KMS-11 (cell line): Measurements from ENCODE around the gene RNF213.

Experiments used
- H2AFZ ChIP-seq: fragments of 200-600 bp; sonication (generic); 2 replicates; pipeline ENCODE4 v1.6.1; 2016; ENCODE audit warnings: antibody characterized with exemption, mixed run types, low read depth
- H3K27ac ChIP-seq: fragments of 200-600 bp; sonication (generic); 2 replicates; pipeline ENCODE4 v1.6.1; 2016; ENCODE audit warnings: mild to moderate bottlenecking, mixed run types
- H3K27me3 ChIP-seq: fragments of 200-600 bp; sonication (generic); 2 replicates; pipeline ENCODE4 v1.6.1; 2017; ENCODE audit warnings: mild to moderate bottlenecking, low read depth, mixed run types, moderate library complexity; ENCODE audit not compliant: insufficient read depth
- H3K36me3 ChIP-seq: fragments of 200-600 bp; sonication (generic); 2 replicates; pipeline ENCODE4 v1.6.1; 2017; ENCODE audit warnings: mild to moderate bottlenecking, mixed run types; ENCODE audit not compliant: insufficient read depth
- H3K4me1 ChIP-seq: fragments of 200-600 bp; sonication (generic); 2 replicates; pipeline ENCODE4 v1.6.1; 2016; ENCODE audit warnings: mild to moderate bottlenecking, low read depth, mixed run types; ENCODE audit not compliant: poor library complexity, severe bottlenecking
- H3K4me2 ChIP-seq: fragments of 200-600 bp; sonication (generic); 2 replicates; pipeline ENCODE4 v1.7.0; 2016; ENCODE audit warnings: mild to moderate bottlenecking, mixed run types
- H3K4me3 ChIP-seq: fragments of 200-600 bp; sonication (generic); IDR thresholded peaks from 2 replicates; pipeline ENCODE4 v1.6.1; 2017; ENCODE audit warnings: low read depth, low read length, mixed read lengths; ENCODE audit not compliant: insufficient read depth
- H3K79me2 ChIP-seq: fragments of 200-600 bp; sonication (generic); 2 replicates; pipeline ENCODE4 v1.6.1; 2016; ENCODE audit warnings: low read depth, mixed run types; ENCODE audit not compliant: insufficient read depth
- H3K9ac ChIP-seq: fragments of 200-600 bp; sonication (generic); 2 replicates; pipeline ENCODE4 v1.6.1; 2016; ENCODE audit warnings: mild to moderate bottlenecking, mixed run types
- H4K20me1 ChIP-seq: fragments of 200-600 bp; sonication (generic); 2 replicates; pipeline ENCODE4 v1.6.1; 2016; ENCODE audit warnings: mild to moderate bottlenecking, mixed run types; ENCODE audit not compliant: insufficient read depth
- CTCF ChIP-seq: fragments of 200-600 bp; sonication (generic); conservative IDR thresholded peaks from 2 replicates; pipeline ENCODE4 v1.6.1; 2017; ENCODE audit warnings: low read depth, mild to moderate bottlenecking, antibody characterized with exemption, low read length, moderate library complexity, mixed read lengths

RNF213 gene

DNA sequence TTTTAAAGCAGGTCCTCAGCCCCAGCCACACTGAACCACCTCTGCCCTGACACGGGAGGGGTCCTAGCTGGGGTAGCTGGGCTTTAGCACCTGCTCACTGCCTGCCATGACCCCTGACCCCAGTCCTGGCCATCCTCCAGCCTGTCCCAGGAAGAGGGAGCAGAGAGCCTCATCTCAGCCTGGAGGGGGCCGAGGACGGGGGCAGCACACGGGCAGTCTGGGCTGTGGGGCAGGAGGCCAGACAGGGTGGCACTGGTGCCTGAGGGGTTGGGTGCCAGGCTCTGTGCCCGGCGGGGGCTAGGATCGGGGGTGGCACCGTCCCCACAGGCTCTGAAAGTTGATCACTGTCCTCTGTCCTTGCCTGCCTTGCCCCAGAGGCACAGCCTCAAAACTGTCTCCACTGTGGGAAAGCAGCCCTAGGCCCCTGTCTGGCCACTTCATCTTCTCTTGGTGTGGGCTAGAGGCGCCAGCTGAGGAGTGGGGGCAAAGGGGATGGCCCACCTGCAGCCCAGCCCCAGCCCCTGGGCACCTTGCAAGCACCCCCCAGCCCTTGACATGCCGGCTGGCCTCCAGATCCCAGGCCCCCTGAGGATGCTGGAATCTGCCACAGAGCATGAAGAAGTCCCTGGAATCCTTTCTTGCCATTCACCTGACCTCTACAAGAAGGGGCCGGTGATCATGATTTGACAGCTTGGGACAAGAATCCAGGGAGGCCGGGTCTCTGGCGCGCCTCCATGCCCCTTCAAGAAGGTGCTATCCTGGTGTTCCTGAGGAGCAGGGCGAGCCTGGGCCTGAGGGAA is 170.0 kb downstream of the RNF213 start:
- Histone ChIP-seq H3K4me2 (no peak overlapping the region), H2AFZ (no peak overlapping the region), H4K20me1 (no peaks in the 10 kb centered on the region), H3K27me3 (peaks cover 90% of the 10 kb centered on the region), H3K36me3 (no peaks in the 10 kb centered on the region), H3K79me2 (no peaks in the 10 kb centered on the region), H3K9ac (no peak overlapping the region), H3K4me3 (no peak overlapping the region), H3K4me1 (no peaks in the 10 kb centered on the region), H3K27ac (no peak overlapping the region)
- no peak for TF ChIP-seq CTCF

- H3K9ac ChIP-seq = no peak overlapping the region
- no peak overlapping the region for H3K4me3 ChIP-seq
- no peak for TF ChIP-seq CTCF
- no peak overlapping the region for H3K4me2 ChIP-seq
- H3K27ac ChIP-seq = no peak overlapping the region
- H4K20me1 ChIP-seq = no peaks in the 10 kb centered on the region
- H3K4me1 ChIP-seq = no peaks in the 10 kb centered on the region
- peaks cover 92% of the 10 kb centered on the region for H3K27me3 ChIP-seq
- no peaks in the 10 kb centered on the region for H3K79me2 ChIP-seq
- no peak overlapping the region for H2AFZ ChIP-seq
- no peaks in the 10 kb centered on the region for H3K36me3 ChIP-seq
Measured at GRCh38 chr17:80431246-80432195, 170.9 kb downstream of the RNF213 start.

DNA sequence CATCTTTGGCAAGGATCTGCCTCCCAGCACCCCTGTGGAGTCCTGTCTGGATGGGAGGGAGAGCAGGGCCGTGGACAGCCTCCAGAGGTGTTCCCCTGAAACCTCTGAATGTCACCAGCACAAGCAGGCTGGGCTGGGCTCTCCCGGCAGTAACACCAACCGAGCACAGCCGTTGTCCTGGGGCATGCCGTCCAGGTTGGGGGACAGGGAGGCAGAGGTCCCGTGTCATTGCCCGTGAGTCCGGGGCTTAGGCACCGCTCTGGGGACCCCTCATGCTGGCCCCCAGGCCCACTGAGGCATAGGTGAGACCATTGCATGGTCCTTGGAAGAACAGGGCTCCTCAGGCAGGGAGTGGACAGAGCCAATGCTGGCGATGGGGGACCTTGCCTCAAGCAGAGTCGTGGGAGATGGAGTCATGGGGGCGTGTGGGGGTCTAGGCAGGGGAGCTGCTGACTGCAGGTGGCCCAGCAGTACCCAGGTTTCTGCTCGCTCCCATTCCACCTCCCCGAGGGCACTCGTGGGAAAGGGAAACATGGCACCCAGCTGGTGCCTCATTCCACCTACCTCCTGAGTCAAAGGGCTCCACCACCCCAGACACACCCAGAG is 171.8 kb downstream of the RNF213 start:
- H3K79me2 ChIP-seq = no peaks in the 10 kb centered on the region
- no peak overlapping the region for H3K9ac ChIP-seq
- H3K4me3 ChIP-seq = no peak overlapping the region
- no peak overlapping the region for H3K27ac ChIP-seq
- no peaks in the 10 kb centered on the region for H3K4me1 ChIP-seq
- no peaks in the 10 kb centered on the region for H3K36me3 ChIP-seq
- no peak overlapping the region for H3K4me2 ChIP-seq
- H3K27me3 ChIP-seq = peaks cover 98% of the 10 kb centered on the region
- H4K20me1 ChIP-seq = no peaks in the 10 kb centered on the region
- H2AFZ ChIP-seq = no peak overlapping the region
- TF ChIP-seq CTCF = no peak

DNA sequence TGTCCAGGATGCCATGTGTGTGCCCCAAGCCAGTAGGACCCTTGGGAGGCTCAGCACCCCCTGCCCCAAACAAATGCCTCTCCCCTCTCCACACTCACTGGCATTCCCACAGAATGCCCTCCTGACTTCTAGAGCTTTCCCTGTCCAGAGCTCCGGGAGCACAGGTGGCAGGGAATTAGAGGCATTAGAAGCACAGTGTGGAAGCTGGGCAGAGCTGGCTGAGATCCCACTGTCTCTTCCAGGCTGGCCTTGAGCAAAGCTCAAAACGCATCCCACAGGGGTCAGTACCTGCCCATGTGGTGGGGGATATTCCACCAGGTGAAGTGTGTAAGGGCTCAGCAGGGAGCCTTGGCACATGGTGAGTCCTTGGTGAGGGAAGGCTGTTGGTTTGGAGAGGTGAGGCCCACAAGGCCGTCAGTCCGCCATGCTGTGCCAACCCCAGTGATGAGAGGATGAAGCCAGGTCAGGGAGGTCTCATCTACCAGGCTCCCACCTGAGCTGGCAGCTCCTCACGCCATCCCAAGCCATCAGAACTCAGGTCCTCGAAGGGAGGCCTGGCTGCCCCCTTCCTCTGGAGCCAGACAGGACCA is 172.4 kb downstream of the RNF213 start:
- Histone ChIP-seq H3K4me1 (no peaks in the 10 kb centered on the region), H3K4me3 (no peak overlapping the region), H4K20me1 (no peaks in the 10 kb centered on the region), H3K4me2 (no peak overlapping the region), H3K36me3 (no peaks in the 10 kb centered on the region), H3K27ac (no peak overlapping the region), H2AFZ (no peak overlapping the region), H3K79me2 (no peaks in the 10 kb centered on the region), H3K27me3 (peaks cover 98% of the 10 kb centered on the region), H3K9ac (no peak overlapping the region)
- TF ChIP-seq CTCF = no peak
